Lung (tissue), 16 donors: Measurements from ENCODE around the gene SLC35G4. TPM values are rescaled to one million over a fixed set of nuclear protein-coding genes. Genes with fewer than 3 reads are reported as not detected.
"Not testable (repeated sequence)": the region's sequence is repeated elsewhere in the genome, so short reads cannot be mapped to it uniquely, and the experiment has no call there.

ENCODE experiments used
- ATAC-seq: fragments of 200-7000 bp; cut with Tn5 transposase; one replicate; pipeline ENCODE4 v1.9.1; 2020; ENCODE audit warnings: moderate number of reproducible peaks; ENCODE audit not compliant: insufficient read depth, low FRiP score
- DNase-seq, 3 donors: peaks; one replicate each; pipeline ENCODE4 v3.0.0-alpha.2; 2013 to 2017
- H3K27ac ChIP-seq, 2 donors: one replicate each; pipeline ENCODE4 v1.5.1; 2013; ENCODE audit warnings: mild to moderate bottlenecking in 2 of 2, moderate library complexity in 2 of 2, control low read depth in 1 of 2, inconsistent platforms in 1 of 2, low read depth in 1 of 2, low read length in 1 of 2
- H3K27me3 ChIP-seq, 3 donors: one replicate each; pipeline ENCODE4 v1.5.1; 2013; ENCODE audit warnings: low read length in 2 of 3; ENCODE audit not compliant: control insufficient read depth in 3 of 3, insufficient read depth in 3 of 3
- H3K36me3 ChIP-seq, 4 donors: one replicate each; pipeline ENCODE4 v1.5.1; 2013; ENCODE audit warnings: low read length in 4 of 4, mild to moderate bottlenecking in 1 of 4, moderate library complexity in 1 of 4; ENCODE audit not compliant: control insufficient read depth in 4 of 4, insufficient read depth in 4 of 4
- H3K4me1 ChIP-seq, 5 donors: one replicate each; pipeline ENCODE4 v1.5.1; 2013; ENCODE audit warnings: low read length in 5 of 5, mild to moderate bottlenecking in 2 of 5, moderate library complexity in 1 of 5; ENCODE audit not compliant: control insufficient read depth in 5 of 5, insufficient read depth in 5 of 5
- H3K4me3 ChIP-seq: one replicate; pipeline ENCODE4 v1.5.1; 2013; ENCODE audit warnings: mild to moderate bottlenecking, control low read depth, moderate library complexity
- H3K9ac ChIP-seq, 2 donors: one replicate each; pipeline ENCODE4 v1.5.1; 2013; ENCODE audit warnings: low read length in 2 of 2, control low read depth in 1 of 2; ENCODE audit not compliant: insufficient read depth in 1 of 2
- H3K9me3 ChIP-seq, 4 donors: one replicate each; pipeline ENCODE4 v1.5.1; 2013; ENCODE audit warnings: low read length in 3 of 4, mild to moderate bottlenecking in 1 of 4, moderate library complexity in 1 of 4; ENCODE audit not compliant: control insufficient read depth in 4 of 4, insufficient read depth in 3 of 4
- WGBS, 2 donors: extraction: QIAGEN DNeasy Blood & Tissue Kit; methylation state at CpG; one replicate each; pipeline ENCODE4 v1.1.7; 2013; 5-methylcytosine and 5-hydroxymethylcytosine counted together
- long read RNA-seq, 5 donors: transcript quantifications; one replicate each; lab custom pipeline, GENCODE V29; 2026
- polyA plus RNA-seq, 2 donors: library from polyadenylated mRNA; stranded (reverse); fragments of 200-250 nt; gene quantifications; one replicate each; pipeline ENCODE4 v1.2.1, GENCODE V29; 2013
- total RNA-seq, 2 donors: library from RNA; depleted of rRNA in 1 of 2; stranded (reverse); fragments of >200 nt in 1 of 2; gene quantifications; one replicate each; pipeline ENCODE4 v1.2.1, GENCODE V29; 2014 to 2021
- TF ChIP-seq, protein P1 (sequence below): IDR thresholded peaks from 2 replicates; pipeline ENCODE4 v1.5.1; 2012; ENCODE audit warnings: mild to moderate bottlenecking; ENCODE audit errors: control extremely low read depth, extremely low read depth
- donor health status: control.
- donor health status: control.
- donor health status: Bipolar disorder and iron deficiency.
- donor health status: healthy.
- donor health status: DM: yes; HTN: yes; CAD: no.

The SLC35G4 gene
- not detected for total RNA-seq
- polyA plus RNA-seq, result not detected
- long read RNA-seq, donor 1, result 0 reads
- long read RNA-seq, donor 2, result 0 reads
- long read RNA-seq, donor 3, result 0 reads
- long read RNA-seq, donor 4, result 0 reads
- long read RNA-seq, donor 5, result 0 reads

DNA sequence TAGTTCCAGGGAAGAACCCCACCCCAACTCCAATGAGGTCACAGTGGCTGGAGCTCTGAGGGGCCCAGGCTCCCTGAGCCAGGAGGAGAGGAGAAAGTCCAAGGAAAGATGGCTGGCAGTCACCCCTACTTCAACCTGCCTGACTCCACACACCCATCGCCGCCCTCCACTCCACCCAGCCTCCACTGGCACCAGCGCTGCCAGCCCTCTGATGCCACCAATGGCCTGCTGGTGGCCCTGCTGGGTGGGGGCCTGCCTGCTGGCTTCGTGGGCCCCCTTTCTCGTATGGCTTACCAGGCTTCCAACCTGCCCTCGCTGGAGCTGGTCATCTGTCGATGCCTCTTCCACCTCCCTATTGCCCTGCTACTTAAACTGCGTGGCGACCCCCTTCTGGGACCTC lies at the start of gene SLC35G4:
Gene SLC35G4 (plus strand): TSS at position 109 of the 400 bp plus-strand sequence. CDS start 0 bp downstream, at position 109.
- not testable (repeated sequence) for H3K4me1 ChIP-seq, DNase-seq, ATAC-seq, H3K27ac ChIP-seq, H3K4me3 ChIP-seq, H3K27me3 ChIP-seq, H3K36me3 ChIP-seq, H3K9ac ChIP-seq
- H3K9me3 ChIP-seq, result peaks cover 0 to 13% (median 0%) of the 10 kb centered on the region in 4 donors
- WGBS, 2 donors, result 71 to 72% methylated on average over 4 to 9 of the region's 9 CpGs

DNA sequence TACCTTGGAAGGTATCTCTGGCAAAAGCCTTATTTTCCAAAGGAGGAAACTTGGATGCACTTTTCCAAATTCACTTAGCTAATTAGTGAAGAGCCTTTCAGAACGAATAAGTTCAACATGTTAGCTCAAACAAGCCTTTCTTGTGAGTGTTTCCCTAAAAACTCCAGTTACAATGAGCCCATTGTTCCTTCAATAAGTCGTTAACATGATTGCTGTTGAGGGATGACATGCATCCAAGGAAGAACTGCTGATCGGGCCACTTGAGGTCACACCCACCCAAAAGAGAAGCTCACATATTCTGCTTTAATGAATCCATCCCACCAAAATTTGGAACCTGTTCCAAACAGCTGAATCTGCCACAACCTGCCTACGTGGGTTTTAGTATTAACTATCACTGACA lies 48.1 kb upstream of the SLC35G4 start:
- WGBS, 2 donors, result 70 to 77% methylated on average over 4 of the region's 4 CpGs
- TF ChIP-seq, protein P1, sequence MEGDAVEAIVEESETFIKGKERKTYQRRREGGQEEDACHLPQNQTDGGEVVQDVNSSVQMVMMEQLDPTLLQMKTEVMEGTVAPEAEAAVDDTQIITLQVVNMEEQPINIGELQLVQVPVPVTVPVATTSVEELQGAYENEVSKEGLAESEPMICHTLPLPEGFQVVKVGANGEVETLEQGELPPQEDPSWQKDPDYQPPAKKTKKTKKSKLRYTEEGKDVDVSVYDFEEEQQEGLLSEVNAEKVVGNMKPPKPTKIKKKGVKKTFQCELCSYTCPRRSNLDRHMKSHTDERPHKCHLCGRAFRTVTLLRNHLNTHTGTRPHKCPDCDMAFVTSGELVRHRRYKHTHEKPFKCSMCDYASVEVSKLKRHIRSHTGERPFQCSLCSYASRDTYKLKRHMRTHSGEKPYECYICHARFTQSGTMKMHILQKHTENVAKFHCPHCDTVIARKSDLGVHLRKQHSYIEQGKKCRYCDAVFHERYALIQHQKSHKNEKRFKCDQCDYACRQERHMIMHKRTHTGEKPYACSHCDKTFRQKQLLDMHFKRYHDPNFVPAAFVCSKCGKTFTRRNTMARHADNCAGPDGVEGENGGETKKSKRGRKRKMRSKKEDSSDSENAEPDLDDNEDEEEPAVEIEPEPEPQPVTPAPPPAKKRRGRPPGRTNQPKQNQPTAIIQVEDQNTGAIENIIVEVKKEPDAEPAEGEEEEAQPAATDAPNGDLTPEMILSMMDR, result no peak
- DNase-seq (no peak), ATAC-seq (no peak)
- no peaks in the 10 kb centered on the region for H3K4me1 ChIP-seq
- H3K4me3 ChIP-seq, result no peak overlapping the region
- H3K27me3 ChIP-seq, result no peaks in the 10 kb centered on the region
- no peaks in the 10 kb centered on the region for H3K36me3 ChIP-seq
- H3K9me3 ChIP-seq, result no peaks in the 10 kb centered on the region
- H3K27ac ChIP-seq, result no peak overlapping the region
- no peak overlapping the region for H3K9ac ChIP-seq

DNA sequence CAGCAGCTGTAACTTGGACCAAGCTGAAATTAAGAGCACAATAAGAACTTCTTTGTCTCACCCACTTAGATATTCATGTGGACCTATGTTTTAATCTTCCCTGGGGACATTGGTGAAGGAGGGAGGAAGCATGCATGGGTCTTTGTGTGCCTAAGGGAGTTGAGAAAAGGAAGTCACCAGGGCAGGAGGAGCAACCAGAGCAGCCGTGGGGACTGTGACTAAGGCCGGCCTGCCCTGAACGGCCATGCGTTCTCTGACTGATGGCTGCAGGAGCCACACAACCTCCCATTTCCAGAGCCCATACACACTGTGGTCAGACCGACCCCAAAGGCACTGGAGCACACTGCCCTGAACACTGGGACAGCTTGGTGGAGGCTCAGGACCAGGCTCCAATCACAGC lies 43.7 kb upstream of the SLC35G4 start:
- DNase-seq (no peak), ATAC-seq (no peak)

DNA sequence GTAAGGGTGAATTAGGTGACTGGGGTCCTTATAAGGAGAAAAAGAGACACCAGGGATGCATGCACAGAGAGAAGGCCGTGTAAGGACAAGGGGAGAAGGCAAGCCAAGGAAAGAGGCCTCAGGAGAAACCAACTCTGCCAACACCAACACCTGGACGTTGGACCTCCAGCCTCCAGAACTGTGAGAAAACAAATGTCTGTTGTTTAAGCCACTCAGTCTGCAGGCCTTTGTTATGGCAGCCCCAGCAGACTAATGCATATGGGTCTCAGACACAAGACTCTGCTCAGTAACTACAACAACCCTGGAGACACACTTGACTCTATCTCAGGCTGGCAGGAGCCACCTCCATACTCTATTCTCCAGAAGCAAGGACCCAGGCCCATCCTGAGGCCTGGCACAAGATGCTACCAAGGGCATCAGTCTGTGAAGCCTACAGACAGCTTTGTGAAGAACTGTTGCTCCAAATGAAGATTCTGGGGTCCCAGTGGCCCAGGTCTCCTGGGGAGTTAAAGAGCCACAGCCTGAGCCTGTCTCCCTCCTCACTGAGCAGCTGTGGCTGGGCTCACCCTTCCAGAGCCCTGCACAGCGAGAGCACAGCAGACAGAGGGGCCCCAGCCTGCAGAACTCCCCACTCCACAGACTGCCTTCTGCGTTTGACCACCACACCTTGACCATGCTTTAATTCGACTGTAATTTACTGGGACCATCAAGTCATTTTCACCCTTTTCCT lies 43.0 kb upstream of the SLC35G4 start:
- WGBS, 2 donors, result 81 to 88% methylated on average over 5 of the region's 5 CpGs
- peaks cover 0 to 4% (median 0%) of the 10 kb centered on the region in 5 donors for H3K4me1 ChIP-seq
- ATAC-seq (no peak), DNase-seq (no peak)
- TF ChIP-seq, protein P1, result no peak
- no peaks in the 10 kb centered on the region for H3K27me3 ChIP-seq
- no peak overlapping the region for H3K9ac ChIP-seq
- no peak overlapping the region for H3K4me3 ChIP-seq
- H3K27ac ChIP-seq, result no peak overlapping the region
- H3K36me3 ChIP-seq, result no peaks in the 10 kb centered on the region
- H3K9me3 ChIP-seq, result no peaks in the 10 kb centered on the region

More for the DNA sequence above, 43.7 kb upstream of the SLC35G4 start:
- Histone ChIP-seq H3K27me3 (no peaks in the 10 kb centered on the region), H3K9me3 (no peaks in the 10 kb centered on the region), H3K9ac (no peak overlapping the region), H3K4me3 (no peak overlapping the region), H3K4me1 (peaks cover 0 to 4% (median 0%) of the 10 kb centered on the region in 5 donors), H3K27ac (no peak overlapping the region), H3K36me3 (no peaks in the 10 kb centered on the region)
- TF ChIP-seq, protein P1, result no peak
- WGBS, 2 donors, result 81 to 84% methylated on average over 5 of the region's 5 CpGs
